Measurements from ENCODE around the gene ZNF689. TPM values are rescaled to one million over a fixed set of nuclear protein-coding genes. Genes with fewer than 3 reads are reported as not detected.

Gene ZNF689
- total and polyA plus RNA-seq, 2 of the 4 experiments (the other 2 are of a cell fraction): 2.7 to 2.9 TPM

- Histone ChIP-seq H2AFZ (replicated peaks; ENCODE audit: low read length, poor library complexity) (no peak overlapping the region), H4K5ac (ENCODE audit: low read depth, low read length) (no peak overlapping the region), H3K18ac (ENCODE audit: low read depth, low read length) (no peak overlapping the region), H4K8ac (ENCODE audit: low read depth in 2 of 2, low read length in 2 of 2) (no peak overlapping the region), H3K56ac (ENCODE audit: extremely low read depth, insufficient read depth, low read length) (no peak overlapping the region), H2BK20ac (ENCODE audit: low read depth, low read length) (no peak overlapping the region), H2AK5ac (ENCODE audit: low read depth, low read length) (no peak overlapping the region), H2BK120ac (ENCODE audit: low read depth, low read length) (no peak overlapping the region), H4K20me1 (ENCODE audit: insufficient read depth, low read length) (no peaks in the 10 kb centered on the region), H3K9me1 (ENCODE audit: insufficient read depth, low read length) (no peaks in the 10 kb centered on the region), H2BK15ac (ENCODE audit: low read depth, low read length) (no peak overlapping the region), H3K36me3 (ENCODE audit: control insufficient read depth, insufficient read depth, low read length) (peaks cover 4% of the 10 kb centered on the region), H2BK5ac (ENCODE audit: low read depth, low read length, poor library complexity, severe bottlenecking) (no peak overlapping the region), H3K14ac (replicated peaks; ENCODE audit: low read depth, low read length) (no peak overlapping the region), H3K4me1 (ENCODE audit: control insufficient read depth, insufficient read depth, low read length) (peaks cover 3% of the 10 kb centered on the region; the same call in 1 of the 2 replicates), H3K4ac (ENCODE audit: low read depth, low read length) (no peak overlapping the region), H2AK9ac (replicated peaks; ENCODE audit: low read depth, low read length, poor library complexity) (no peak overlapping the region), H3K9ac (ENCODE audit: low read depth, low read length) (no peak overlapping the region), H3K27me3 (ENCODE audit: control insufficient read depth, insufficient read depth, low read length) (no peaks in the 10 kb centered on the region), H3K9me3 (ENCODE audit: control insufficient read depth, insufficient read depth, low read length) (no peaks in the 10 kb centered on the region), H3K79me1 (ENCODE audit: low read depth in 1 of 2, low read length in 2 of 2) (peaks cover 18 to 32% of the 10 kb centered on the region in 2 experiments), H4K91ac (ENCODE audit: insufficient read depth, low read depth, low read length) (no peak overlapping the region), H3K23ac (ENCODE audit: low read depth, low read length) (no peak overlapping the region), H3K27ac (ENCODE audit: insufficient read depth, low read length) (no peak overlapping the region), H3K4me2 (ENCODE audit: low read depth, low read length) (no peak overlapping the region), H3K4me3 (ENCODE audit: insufficient read depth, low read depth, low read length) (no peak overlapping the region)
- WGBS, 2 experiments (ENCODE audit: extremely low coverage in 2 of 2, insufficient read length in 1 of 2): no CpG with 5 or more reads among the region's 2 CpGs
- in situ Hi-C loops (cut with MboI; ENCODE audit: low sequenced_read_pairs) (no loop called here), dilution Hi-C loops (cut with HindIII; ENCODE audit: low sequenced_read_pairs, unreplicated experiment) (no loop called here), intact Hi-C loops (cut with micrococcal nuclease) (no loop called here)
- ChIA-PET POLR2A (ENCODE audit: unreplicated experiment) (no interaction called here), CTCF (interaction anchor here (0.7 kb wide), 1 partner anchor 12 kb away, joined by 3 read pairs; no protein-coding TSS in a partner anchor)
- no peak for ATAC-seq (ENCODE audit: low read depth)
- no peak for DNase-seq
- BruUV-seq (replicated peaks): no TSS peak
- TF ChIP-seq RCOR1 (IDR thresholded peaks at IDR 0.05; ENCODE audit: insufficient replicate concordance, low read length) (no peak), NFE2L2 (IDR thresholded peaks at IDR 0.05; ENCODE audit: low read depth, low read length) (no peak)
These were observed 21.5 kb downstream of the ZNF689 start for GRCh38 chr16:30588651-30589050.

Measured in IMR-90 (cell line).